ENCODE measurements around the gene PMP22.

- TF ChIP-seq CTCF (IDR thresholded peaks at IDR 0.05; ENCODE audit: low read depth, low read length) (no peak), MAX (IDR thresholded peaks at IDR 0.05; ENCODE audit: low read depth, low read length) (no peak), POLR2A (IDR thresholded peaks at IDR 0.05; ENCODE audit: extremely low read depth, insufficient read length) (no peak), MYC (IDR thresholded peaks at IDR 0.05; ENCODE audit: low read depth, low read length) (no peak)
Observed at GRCh38 chr17:15267996-15268395, 2.9 kb upstream of the PMP22 start.

All from NB4 (cell line).